CD4-positive, alpha-beta memory T cell (primary cell): ENCODE data around the gene MARCHF5. TPM values are rescaled to one million over a fixed set of nuclear protein-coding genes. Genes with fewer than 3 reads are reported as not detected.

Source experiments
- CTCF ChIA-PET: fragments of 350-600 bp; sonication (Branson Sonifier 250); formaldehyde crosslinking; loops from one replicate; lab custom pipeline; 2021; ENCODE audit warnings: inconsistent platforms; ENCODE audit not compliant: partially characterized antibody; lab: Charles Lee
- POLR2A ChIA-PET: fragments of 350-600 bp; sonication (Branson Sonifier 250); formaldehyde crosslinking; loops from one replicate; lab custom pipeline; 2021; ENCODE audit not compliant: partially characterized antibody; lab: Charles Lee
- DNase-seq, 5 donors: peaks; one replicate each; pipeline versions ENCODE4 v3.0.0 to v3.0.0-alpha.2; 2020 to 2022; ENCODE audit warnings: mixed read lengths in 1 of 5
- H3K27ac ChIP-seq: one replicate; pipeline ENCODE4 v1.7.0; 2013; ENCODE audit warnings: low read depth, low read length
- H3K27me3 ChIP-seq: 2 replicates; pipeline ENCODE4 v1.7.0; 2013; ENCODE audit warnings: mild to moderate bottlenecking, low read length, moderate library complexity; ENCODE audit not compliant: insufficient read depth
- H3K36me3 ChIP-seq: 2 replicates; pipeline ENCODE4 v1.7.0; 2013; ENCODE audit warnings: mild to moderate bottlenecking, low read length, moderate library complexity; ENCODE audit not compliant: insufficient read depth
- H3K4me1 ChIP-seq: 2 replicates; pipeline ENCODE4 v1.7.0; 2013; ENCODE audit warnings: mild to moderate bottlenecking, low read length, moderate library complexity; ENCODE audit not compliant: insufficient read depth
- H3K4me3 ChIP-seq, 2 donors: one replicate each; pipeline ENCODE4 v1.7.0; 2013; ENCODE audit warnings: low read length in 2 of 2, mild to moderate bottlenecking in 1 of 2
- H3K9me3 ChIP-seq, 2 donors: one replicate each; pipeline ENCODE4 v1.7.0; 2013; ENCODE audit warnings: low read length in 2 of 2, control low read depth in 1 of 2; ENCODE audit not compliant: control insufficient read depth in 1 of 2
- H3K27ac Mint-ChIP-seq, 7 donors: one replicate each; pipeline ENCODE4 v1.8.0; 2020 to 2021; ENCODE audit warnings: mixed read lengths in 7 of 7, mild to moderate bottlenecking in 6 of 7, inconsistent platforms in 3 of 7, moderate library complexity in 3 of 7
- H3K27me3 Mint-ChIP-seq, 2 donors: one replicate each; pipeline ENCODE4 v1.8.0; 2020 to 2021; ENCODE audit warnings: mixed read lengths in 2 of 2
- H3K36me3 Mint-ChIP-seq, 2 donors: one replicate each; pipeline ENCODE4 v1.8.0; 2020 to 2021; ENCODE audit warnings: mixed read lengths in 2 of 2, inconsistent platforms in 1 of 2, mild to moderate bottlenecking in 1 of 2
- H3K4me1 Mint-ChIP-seq, 4 donors: one replicate each; pipeline ENCODE4 v1.8.0; 2020 to 2021; ENCODE audit warnings: mixed read lengths in 4 of 4, mild to moderate bottlenecking in 1 of 4
- H3K4me3 Mint-ChIP-seq, 8 donors: one replicate each; pipeline ENCODE4 v1.8.0; 2020 to 2021; ENCODE audit warnings: mixed read lengths in 8 of 8, mild to moderate bottlenecking in 7 of 8, moderate library complexity in 6 of 8, inconsistent platforms in 3 of 8
- H3K9me3 Mint-ChIP-seq, 8 donors: one replicate each; pipeline ENCODE4 v1.8.0; 2020 to 2021; ENCODE audit warnings: mixed read lengths in 8 of 8, mild to moderate bottlenecking in 5 of 8, inconsistent platforms in 3 of 8, moderate library complexity in 1 of 8
- intact Hi-C: fragments of 100-400 bp; cut with micrococcal nuclease; formaldehyde crosslinking; loops from one replicate; pipeline ENCODE4 v1.15.1; 2023
- polyA plus RNA-seq, 2 donors: library from polyadenylated mRNA; unstranded; fragments of 300-500 nt; fragmentation: Illumina TruSeq; gene quantifications; one replicate each; pipeline ENCODE4 v1.2.3, GENCODE V29; 2021
- total RNA-seq, 2 experiments: library from RNA; stranded (reverse); gene quantifications; one replicate each; pipeline ENCODE4 v1.2.3, GENCODE V29; 2021

The MARCHF5 gene
- total and polyA plus RNA-seq, 4 experiments from 2014 or later: 26.7 to 40.8 (median 34.7) TPM

DNA sequence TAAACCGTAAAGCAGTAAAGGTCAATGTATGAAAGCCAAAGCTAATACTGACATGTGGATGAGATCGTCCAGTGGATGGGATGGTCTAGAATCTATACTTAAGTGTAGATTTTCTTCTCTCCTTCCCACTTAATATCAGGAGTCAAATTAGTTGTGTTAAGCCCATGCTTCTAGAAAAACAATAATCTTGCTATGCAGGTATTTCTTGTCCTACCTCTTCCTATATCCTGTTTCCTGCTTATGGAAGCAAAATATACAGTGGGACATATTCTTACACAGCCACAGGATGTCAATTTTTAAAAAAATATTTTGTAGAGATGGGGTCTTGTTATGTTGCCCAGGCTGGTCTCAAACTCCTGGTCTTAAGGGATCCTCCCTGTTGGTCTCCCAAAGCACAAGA is 27.6 kb upstream of the MARCHF5 start:
- no peak overlapping the region for H3K27ac ChIP-seq
- no peaks in the 10 kb centered on the region for H3K27me3 ChIP-seq
- H3K4me1 ChIP-seq: no peaks in the 10 kb centered on the region
- Mint-ChIP-seq H3K27ac (no peak overlapping the region), H3K4me3 (no peak overlapping the region), H3K4me1 (peaks cover 0 to 2% (median 0%) of the 10 kb centered on the region in 4 donors), H3K9me3 (no peaks in the 10 kb centered on the region), H3K36me3 (peaks cover 0 to 4% of the 10 kb centered on the region in 2 donors), H3K27me3 (no peaks in the 10 kb centered on the region)
- H3K9me3 ChIP-seq: no peaks in the 10 kb centered on the region
- POLR2A ChIA-PET: no interaction called here
- CTCF ChIA-PET: interaction anchor here (1.3 kb wide), 1 partner anchor 175 kb away, joined by 3 read pairs; no protein-coding TSS in a partner anchor
- no peaks in the 10 kb centered on the region for H3K36me3 ChIP-seq
- intact Hi-C loops: no loop called here
- no peak overlapping the region for H3K4me3 ChIP-seq
- no peak for DNase-seq

- CTCF ChIA-PET: interaction anchor here (1.3 kb wide), 1 partner anchor 176 kb away, joined by 3 read pairs; no protein-coding TSS in a partner anchor
Measured at GRCh38 chr10:92264249-92264648, 26.7 kb upstream of the MARCHF5 start.

GRCh38 chr10:92265687-92266258 is 25.2 kb upstream of the MARCHF5 start:
- no peak for DNase-seq
- Mint-ChIP-seq H3K4me3 (no peak overlapping the region), H3K4me1 (peaks cover 0 to 5% (median 0%) of the 10 kb centered on the region in 4 donors), H3K36me3 (peaks cover 0 to 4% of the 10 kb centered on the region in 2 donors), H3K9me3 (no peaks in the 10 kb centered on the region), H3K27ac (no peak overlapping the region), H3K27me3 (no peaks in the 10 kb centered on the region)
- CTCF ChIA-PET: interaction anchor here (1.4 kb wide), 1 partner anchor 10 kb away, joined by 3 read pairs; no protein-coding TSS in a partner anchor
- intact Hi-C loops: no loop called here
- Histone ChIP-seq H3K4me1 (no peaks in the 10 kb centered on the region), H3K9me3 (no peaks in the 10 kb centered on the region), H3K4me3 (no peak overlapping the region), H3K27ac (no peak overlapping the region), H3K36me3 (no peaks in the 10 kb centered on the region), H3K27me3 (no peaks in the 10 kb centered on the region)
- POLR2A ChIA-PET: interaction anchor here (1.1 kb wide), 1 partner anchor 22 kb away, joined by 3 read pairs; no protein-coding TSS in a partner anchor

More at GRCh38 chr10:92264249-92264648, 26.7 kb upstream of the MARCHF5 start:
- no peak overlapping the region for H3K27ac Mint-ChIP-seq
- no peaks in the 10 kb centered on the region for H3K27me3 ChIP-seq
- H3K4me1 Mint-ChIP-seq: peaks cover 0 to 3% (median 0%) of the 10 kb centered on the region in 4 donors
- intact Hi-C loops: no loop called here
- H3K27me3 Mint-ChIP-seq: no peaks in the 10 kb centered on the region
- H3K4me1 ChIP-seq: no peaks in the 10 kb centered on the region
- H3K36me3 ChIP-seq: no peaks in the 10 kb centered on the region
- peaks cover 0 to 4% of the 10 kb centered on the region in 2 donors for H3K36me3 Mint-ChIP-seq
- POLR2A ChIA-PET: no interaction called here
- no peak for DNase-seq
- no peak overlapping the region for H3K4me3 ChIP-seq
- no peak overlapping the region for H3K4me3 Mint-ChIP-seq
- H3K27ac ChIP-seq: no peak overlapping the region
- no peaks in the 10 kb centered on the region for H3K9me3 ChIP-seq
- no peaks in the 10 kb centered on the region for H3K9me3 Mint-ChIP-seq

- Mint-ChIP-seq H3K9me3 (no peaks in the 10 kb centered on the region), H3K27me3 (no peaks in the 10 kb centered on the region), H3K4me3 (no peak overlapping the region), H3K27ac (no peak overlapping the region), H3K36me3 (peaks cover 0 to 4% of the 10 kb centered on the region in 2 donors), H3K4me1 (peaks cover 0 to 6% (median 0%) of the 10 kb centered on the region in 4 donors)
- no peak overlapping the region for H3K4me3 ChIP-seq
- H3K27ac ChIP-seq: no peak overlapping the region
- H3K4me1 ChIP-seq: no peaks in the 10 kb centered on the region
- H3K27me3 ChIP-seq: no peaks in the 10 kb centered on the region
- POLR2A ChIA-PET: no interaction called here
- intact Hi-C loops: no loop called here
- no peaks in the 10 kb centered on the region for H3K36me3 ChIP-seq
- DNase-seq: no peak
- CTCF ChIA-PET: no interaction called here
- H3K9me3 ChIP-seq: no peaks in the 10 kb centered on the region
Measured at GRCh38 chr10:92267343-92267742, 23.6 kb upstream of the MARCHF5 start.

DNA sequence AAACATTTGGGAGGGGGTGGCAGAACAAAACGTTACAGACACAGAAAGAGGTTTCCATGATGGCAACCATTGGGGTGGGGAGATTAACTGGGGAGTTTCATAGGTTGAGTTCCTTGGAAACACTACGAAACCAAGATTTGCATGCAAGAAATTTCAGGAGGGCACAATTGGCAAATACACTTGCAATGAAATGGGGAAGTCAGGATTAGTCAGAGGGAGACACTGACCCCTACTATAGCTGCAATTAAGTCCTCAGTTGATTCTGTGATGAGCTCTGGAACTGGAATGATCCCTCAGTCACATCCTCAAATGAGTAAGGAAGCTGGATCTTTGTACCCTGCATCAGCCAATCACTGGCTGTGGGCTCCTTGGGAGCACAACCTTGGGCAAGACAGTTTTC is 22.2 kb upstream of the MARCHF5 start:
- peak overlapping the region in 1 of 7 donors; percentile 42 for H3K27ac Mint-ChIP-seq
- POLR2A ChIA-PET: no interaction called here
- CTCF ChIA-PET: no interaction called here

DNA sequence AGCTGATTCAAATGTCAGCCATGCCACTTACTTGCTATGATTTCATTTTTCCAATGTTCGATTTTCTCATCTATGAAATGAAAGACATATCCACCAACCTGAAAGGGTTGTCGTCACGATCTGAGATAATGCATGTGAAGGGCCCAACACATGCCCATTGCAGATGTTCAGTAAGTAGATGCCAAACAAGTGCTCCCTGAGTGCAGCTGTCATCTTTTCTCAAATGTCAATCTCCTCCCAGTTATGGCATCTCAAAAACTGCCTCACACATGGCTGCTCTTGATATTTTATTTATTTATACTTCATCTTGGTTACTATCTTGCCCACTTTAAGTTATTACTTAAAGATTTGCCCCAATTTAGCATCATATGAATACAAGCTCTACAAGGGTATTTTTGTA is 16.9 kb upstream of the MARCHF5 start:
- H3K27ac ChIP-seq: no peak overlapping the region
- H3K4me1 ChIP-seq: no peaks in the 10 kb centered on the region
- intact Hi-C loops: no loop called here
- H3K27me3 ChIP-seq: no peaks in the 10 kb centered on the region
- H3K4me3 ChIP-seq: no peak overlapping the region
- POLR2A ChIA-PET: no interaction called here
- no peaks in the 10 kb centered on the region for H3K9me3 ChIP-seq
- Mint-ChIP-seq H3K36me3 (peaks cover 0 to 3% of the 10 kb centered on the region in 2 donors), H3K27ac (peak overlapping the region in 1 of 7 donors; percentile 58), H3K4me1 (peaks cover 0 to 3% (median under 1%) of the 10 kb centered on the region in 4 donors), H3K27me3 (no peaks in the 10 kb centered on the region), H3K9me3 (no peaks in the 10 kb centered on the region), H3K4me3 (no peak overlapping the region)
- H3K36me3 ChIP-seq: no peaks in the 10 kb centered on the region
- DNase-seq: no peak
- CTCF ChIA-PET: interaction anchor here (1.9 kb wide), 1 partner anchor 16 kb away, joined by 4 read pairs; no protein-coding TSS in a partner anchor

More for the DNA sequence above, 22.2 kb upstream of the MARCHF5 start:
- intact Hi-C loops: no loop called here
- no peak for DNase-seq
- Histone ChIP-seq H3K27ac (no peak overlapping the region), H3K27me3 (no peaks in the 10 kb centered on the region), H3K4me1 (no peaks in the 10 kb centered on the region), H3K4me3 (no peak overlapping the region), H3K9me3 (no peaks in the 10 kb centered on the region), H3K36me3 (no peaks in the 10 kb centered on the region)
- Mint-ChIP-seq H3K9me3 (no peaks in the 10 kb centered on the region), H3K4me3 (no peak overlapping the region), H3K36me3 (peaks cover 0 to 4% of the 10 kb centered on the region in 2 donors), H3K4me1 (peaks cover 0 to 6% (median 0%) of the 10 kb centered on the region in 4 donors), H3K27me3 (no peaks in the 10 kb centered on the region)

DNA sequence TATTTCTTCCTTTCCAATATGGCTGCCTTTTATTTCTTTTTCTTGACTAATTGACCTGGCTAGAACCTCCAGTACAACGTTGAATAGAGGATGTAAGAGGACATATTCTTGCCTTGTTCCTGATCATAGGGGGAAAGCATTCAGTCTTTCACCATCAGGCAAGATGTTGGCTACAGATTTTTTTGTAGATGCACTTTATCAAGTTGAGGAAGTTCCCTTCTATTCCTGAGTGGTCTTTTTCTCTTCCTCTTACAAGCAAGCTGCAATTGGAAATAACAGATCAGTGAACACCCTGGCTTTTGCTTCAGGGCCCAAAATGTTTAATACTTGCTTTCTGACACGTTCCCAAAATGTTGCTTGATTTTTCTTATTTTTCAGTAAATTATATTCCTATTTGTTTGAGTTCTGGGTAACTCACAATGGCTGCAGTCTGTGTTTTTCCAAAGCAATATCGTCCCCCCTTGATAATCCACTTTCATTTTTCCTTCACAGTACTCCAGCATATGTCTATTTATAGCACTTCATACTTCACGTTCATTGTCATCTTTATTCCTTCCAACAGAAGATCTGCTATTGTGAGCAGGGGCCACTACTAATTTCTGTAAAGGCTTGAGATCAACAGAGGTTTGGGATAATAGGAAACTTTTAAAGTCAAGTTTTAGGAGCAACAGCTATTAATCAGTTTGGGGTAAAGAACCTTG is 11.8 kb upstream of the MARCHF5 start:
- Histone ChIP-seq H3K36me3 (no peaks in the 10 kb centered on the region), H3K4me3 (no peak overlapping the region), H3K27me3 (no peaks in the 10 kb centered on the region), H3K9me3 (no peaks in the 10 kb centered on the region), H3K27ac (no peak overlapping the region), H3K4me1 (no peaks in the 10 kb centered on the region)
- DNase-seq: no peak
- Mint-ChIP-seq H3K36me3 (peaks cover 0 to 8% of the 10 kb centered on the region in 2 donors), H3K9me3 (no peaks in the 10 kb centered on the region), H3K4me1 (peaks cover under 1 to 4% (median 1%) of the 10 kb centered on the region in 4 donors), H3K4me3 (no peak overlapping the region), H3K27me3 (no peaks in the 10 kb centered on the region), H3K27ac (no peak overlapping the region)
- intact Hi-C loops: no loop called here
- CTCF ChIA-PET: interaction anchor here (1.3 kb wide), 1 partner anchor 11 kb away, joined by 4 read pairs; the partner anchor contains the start of genes CPEB3 and MARCHF5
- POLR2A ChIA-PET: no interaction called here
